ENCODE results near the gene ANKRD11.
A peak's percentile ranks its signal among the peaks of the same experiment; 100 is the strongest.

Gene ANKRD11

DNA sequence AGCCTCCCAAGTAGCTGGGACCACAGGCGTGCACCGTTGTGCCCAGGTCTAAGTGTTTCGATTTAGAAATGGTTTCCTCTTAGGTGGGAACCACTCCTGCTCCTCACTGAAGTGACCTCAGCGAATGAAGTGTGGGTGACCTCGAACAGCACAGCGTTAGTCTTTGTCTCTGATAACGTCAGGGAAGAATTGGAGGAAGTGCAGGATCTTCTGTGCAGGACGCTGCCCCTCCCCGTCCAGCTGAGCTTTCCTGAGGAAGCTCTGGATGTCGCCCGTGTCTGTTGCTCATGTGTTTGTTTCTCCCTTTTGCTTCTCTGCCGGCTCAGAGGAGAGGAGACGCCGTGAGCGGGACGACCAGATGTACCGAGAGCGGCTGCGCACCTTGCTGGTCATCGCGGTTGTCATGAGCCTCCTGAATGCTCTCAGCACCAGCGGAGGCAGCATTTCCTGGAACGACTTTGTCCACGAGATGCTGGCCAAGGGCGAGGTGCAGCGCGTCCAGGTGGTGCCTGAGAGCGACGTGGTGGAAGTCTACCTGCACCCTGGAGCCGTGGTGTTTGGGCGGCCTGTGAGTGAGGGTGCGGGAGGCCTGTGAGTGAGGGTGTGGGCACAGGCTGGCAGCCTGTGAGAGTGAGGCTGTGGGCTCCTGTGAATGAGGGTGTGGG is 33.5 kb upstream of the ANKRD11 start:
- no peaks in the 10 kb centered on the region for H3K9me3 ChIP-seq (ENCODE audit: insufficient read depth, low read depth, low read length)
- no peak overlapping the region for H3K4me3 ChIP-seq (ENCODE audit: low read length)
- H3K4me1 ChIP-seq (ENCODE audit: insufficient read depth, low read length) = no peaks in the 10 kb centered on the region
- H3K36me3 ChIP-seq (ENCODE audit: insufficient read depth, low read depth, low read length) = peaks cover 86% of the 10 kb centered on the region
- no peaks in the 10 kb centered on the region for H3K27me3 ChIP-seq (ENCODE audit: insufficient read depth, low read length)
- no peak overlapping the region for H3K9ac ChIP-seq (ENCODE audit: low read depth, low read length)
- no peak overlapping the region for H3K27ac ChIP-seq (ENCODE audit: low read length)

DNA sequence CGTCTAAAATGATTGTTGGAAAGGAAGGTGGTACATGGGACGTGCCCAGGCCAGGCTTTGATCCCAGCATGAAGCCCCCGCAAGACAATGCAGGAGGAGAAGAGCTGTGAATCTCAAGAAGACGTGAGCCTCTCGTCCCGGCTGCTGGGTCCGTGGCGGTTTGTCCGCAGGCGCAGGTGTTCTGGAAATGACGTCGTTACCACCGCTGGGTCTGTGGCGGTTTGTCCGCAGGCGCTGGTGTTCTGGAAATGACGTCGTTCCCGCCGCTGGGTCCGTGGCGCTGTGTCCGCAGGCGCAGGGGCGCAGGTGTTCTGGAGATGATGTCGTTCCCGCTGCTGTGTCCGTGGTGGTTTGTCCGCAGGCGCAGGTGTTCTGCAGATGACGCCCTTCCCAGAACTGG is 31.9 kb upstream of the ANKRD11 start:
- no peak overlapping the region for H3K27ac ChIP-seq (ENCODE audit: low read length)
- no peaks in the 10 kb centered on the region for H3K9me3 ChIP-seq (ENCODE audit: insufficient read depth, low read depth, low read length)
- H3K4me1 ChIP-seq (ENCODE audit: insufficient read depth, low read length) = no peaks in the 10 kb centered on the region
- peaks cover 89% of the 10 kb centered on the region for H3K36me3 ChIP-seq (ENCODE audit: insufficient read depth, low read depth, low read length)
- H3K27me3 ChIP-seq (ENCODE audit: insufficient read depth, low read length) = no peaks in the 10 kb centered on the region
- H3K4me3 ChIP-seq (ENCODE audit: low read length) = no peak overlapping the region
- H3K9ac ChIP-seq (ENCODE audit: low read depth, low read length) = no peak overlapping the region

GRCh38 chr16:89519881-89520280 is 29.5 kb upstream of the ANKRD11 start:
- Histone ChIP-seq H3K27ac (ENCODE audit: low read length) (no peak overlapping the region), H3K4me3 (ENCODE audit: low read length) (no peak overlapping the region), H3K9ac (ENCODE audit: low read depth, low read length) (no peak overlapping the region), H3K9me3 (ENCODE audit: insufficient read depth, low read depth, low read length) (no peaks in the 10 kb centered on the region), H3K27me3 (ENCODE audit: insufficient read depth, low read length) (no peaks in the 10 kb centered on the region), H3K36me3 (ENCODE audit: insufficient read depth, low read depth, low read length) (peaks cover 80% of the 10 kb centered on the region), H3K4me1 (ENCODE audit: insufficient read depth, low read length) (no peaks in the 10 kb centered on the region)

DNA sequence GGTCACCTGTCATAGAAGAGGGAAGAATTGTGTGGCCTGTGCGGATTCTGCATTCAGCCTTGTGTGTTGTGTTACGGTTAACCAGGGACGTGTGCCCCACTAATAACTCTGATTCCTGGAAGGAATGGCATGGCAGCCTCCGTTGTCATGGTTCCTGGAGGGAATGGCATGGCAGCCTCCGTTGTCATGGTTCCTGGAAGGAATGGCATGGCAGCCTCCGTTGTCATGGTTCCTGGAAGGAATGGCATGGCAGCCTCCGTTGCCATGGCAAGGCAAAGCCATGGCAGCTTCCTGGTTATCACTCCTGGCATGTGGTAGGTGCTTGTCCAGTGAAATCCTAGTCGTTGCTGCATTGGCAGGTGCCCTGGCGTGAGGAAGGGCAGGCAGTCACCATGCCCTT is 26.8 kb upstream of the ANKRD11 start:
- H3K27ac ChIP-seq (ENCODE audit: low read length) = no peak overlapping the region
- H3K4me3 ChIP-seq (ENCODE audit: low read length) = no peak overlapping the region
- no peaks in the 10 kb centered on the region for H3K9me3 ChIP-seq (ENCODE audit: insufficient read depth, low read depth, low read length)
- H3K27me3 ChIP-seq (ENCODE audit: insufficient read depth, low read length) = no peaks in the 10 kb centered on the region
- no peak overlapping the region for H3K9ac ChIP-seq (ENCODE audit: low read depth, low read length)
- no peaks in the 10 kb centered on the region for H3K4me1 ChIP-seq (ENCODE audit: insufficient read depth, low read length)
- H3K36me3 ChIP-seq (ENCODE audit: insufficient read depth, low read depth, low read length) = peaks cover 75% of the 10 kb centered on the region

- no peak overlapping the region for H3K9ac ChIP-seq (ENCODE audit: low read depth, low read length)
- no peaks in the 10 kb centered on the region for H3K9me3 ChIP-seq (ENCODE audit: insufficient read depth, low read depth, low read length)
- H3K36me3 ChIP-seq (ENCODE audit: insufficient read depth, low read depth, low read length) = peaks cover 56% of the 10 kb centered on the region
- no peak overlapping the region for H3K4me3 ChIP-seq (ENCODE audit: low read length)
- H3K4me1 ChIP-seq (ENCODE audit: insufficient read depth, low read length) = no peaks in the 10 kb centered on the region
- no peak overlapping the region for H3K27ac ChIP-seq (ENCODE audit: low read length)
- H3K27me3 ChIP-seq (ENCODE audit: insufficient read depth, low read length) = 0 out of 2 replicates have a peak, but pooled peaks cover under 1% of the 10 kb centered on the region
Observed at GRCh38 chr16:89512453-89512852, 22.1 kb upstream of the ANKRD11 start.

GRCh38 chr16:89511374-89511773 is 21.0 kb upstream of the ANKRD11 start:
- no peak overlapping the region for H3K27ac ChIP-seq (ENCODE audit: low read length)
- H3K4me1 ChIP-seq (ENCODE audit: insufficient read depth, low read length) = no peaks in the 10 kb centered on the region
- H3K4me3 ChIP-seq (ENCODE audit: low read length) = no peak overlapping the region
- peaks cover 47% of the 10 kb centered on the region for H3K36me3 ChIP-seq (ENCODE audit: insufficient read depth, low read depth, low read length)
- H3K27me3 ChIP-seq (ENCODE audit: insufficient read depth, low read length) = peaks cover 8% of the 10 kb centered on the region
- no peak overlapping the region for H3K9ac ChIP-seq (ENCODE audit: low read depth, low read length)
- no peaks in the 10 kb centered on the region for H3K9me3 ChIP-seq (ENCODE audit: insufficient read depth, low read depth, low read length)

- H3K9ac ChIP-seq (ENCODE audit: low read depth, low read length) = no peak overlapping the region
- no peak overlapping the region for H3K4me3 ChIP-seq (ENCODE audit: low read length)
- H3K9me3 ChIP-seq (ENCODE audit: insufficient read depth, low read depth, low read length) = no peaks in the 10 kb centered on the region
- H3K4me1 ChIP-seq (ENCODE audit: insufficient read depth, low read length) = no peaks in the 10 kb centered on the region
- H3K27ac ChIP-seq (ENCODE audit: low read length) = no peak overlapping the region
- peaks cover 40% of the 10 kb centered on the region for H3K36me3 ChIP-seq (ENCODE audit: insufficient read depth, low read depth, low read length)
- peaks cover 14% of the 10 kb centered on the region for H3K27me3 ChIP-seq (ENCODE audit: insufficient read depth, low read length)
Observed at GRCh38 chr16:89510526-89510925, 20.2 kb upstream of the ANKRD11 start.

DNA sequence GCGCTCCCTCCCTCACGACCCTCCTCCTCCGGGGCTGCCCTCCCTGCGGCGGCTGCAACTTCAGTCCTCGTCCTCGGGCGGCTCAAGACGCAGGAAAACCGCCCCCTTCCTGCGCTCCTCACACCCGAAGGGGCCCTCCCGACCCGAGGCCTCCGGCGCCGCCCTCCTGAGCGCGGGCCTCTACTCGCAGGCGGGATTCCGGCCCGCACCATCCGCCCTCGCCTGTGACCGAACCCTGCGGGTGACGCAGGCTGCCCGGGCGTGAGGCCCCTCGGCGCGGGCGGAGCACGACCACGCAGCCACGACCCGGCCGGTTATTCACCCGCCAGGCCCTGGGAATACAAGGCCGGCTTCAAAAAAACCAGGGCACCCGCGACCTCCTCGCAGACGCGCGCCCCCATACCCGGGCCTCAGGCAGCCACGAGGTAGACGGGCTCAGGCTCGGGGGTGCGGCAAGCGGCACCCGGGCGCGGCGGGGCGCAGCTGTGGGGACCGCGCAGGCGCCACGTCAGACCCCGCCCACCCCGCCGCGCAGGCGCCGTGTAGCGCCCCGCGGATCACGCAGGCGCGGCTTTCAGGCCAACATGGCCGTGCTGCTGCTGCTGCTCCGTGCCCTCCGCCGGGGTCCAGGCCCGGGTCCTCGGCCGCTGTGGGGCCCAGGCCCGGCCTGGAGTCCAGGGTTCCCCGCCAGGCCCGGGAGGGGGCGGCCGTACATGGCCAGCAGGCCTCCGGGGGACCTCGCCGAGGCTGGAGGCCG is 17.7 kb upstream of the ANKRD11 start, which contains the start of gene SPG7:
TSS of gene SPG7 (plus strand) at position 570 of the 757 bp plus-strand sequence. CDS start at position 585, 15 bp downstream.
- Histone ChIP-seq H3K9ac (ENCODE audit: low read depth, low read length) (peak within 1 kb of the TSS; percentile 82), H3K27ac (ENCODE audit: low read length) (peak within 1 kb of the TSS; percentile 1), H3K4me1 (ENCODE audit: insufficient read depth, low read length) (no peaks in the 10 kb centered on the region), H3K4me3 (ENCODE audit: low read length) (peak within 1 kb of the TSS; percentile 82), H3K27me3 (ENCODE audit: insufficient read depth, low read length) (peaks cover 14% of the 10 kb centered on the region), H3K36me3 (ENCODE audit: insufficient read depth, low read depth, low read length) (peaks cover 25% of the 10 kb centered on the region), H3K9me3 (ENCODE audit: insufficient read depth, low read depth, low read length) (no peaks in the 10 kb centered on the region)

DNA sequence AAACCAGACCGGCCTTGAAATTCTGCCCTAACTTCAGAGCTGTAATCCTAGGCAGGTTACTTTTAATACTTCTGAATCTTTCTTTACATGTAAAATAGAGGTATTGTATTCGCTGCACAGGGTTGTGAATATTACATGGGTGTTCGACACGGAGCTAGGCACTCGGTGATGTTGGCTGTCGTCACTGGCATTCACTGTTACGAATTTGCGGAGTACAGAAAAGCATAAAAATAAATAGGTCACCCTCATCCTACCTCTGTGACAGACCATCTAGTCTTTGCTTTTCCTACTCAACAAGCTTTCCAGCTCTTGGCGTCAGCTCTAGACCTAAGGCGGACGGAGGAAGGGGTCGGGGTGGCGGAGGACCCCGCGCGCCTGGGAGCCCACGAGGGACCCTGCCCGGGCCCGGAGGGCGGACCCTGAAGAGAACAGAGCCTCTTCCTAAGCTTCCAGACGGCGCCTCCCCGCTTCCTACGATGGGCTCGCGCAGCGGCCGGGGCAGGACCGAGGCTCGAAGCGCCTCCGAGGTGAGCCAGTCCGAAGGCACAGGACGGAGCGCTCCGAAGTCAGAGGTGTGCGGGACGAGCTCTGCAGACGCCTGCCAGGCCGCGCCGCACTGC is 17.0 kb upstream of the ANKRD11 start:
- Histone ChIP-seq H3K4me1 (ENCODE audit: insufficient read depth, low read length) (no peaks in the 10 kb centered on the region), H3K4me3 (ENCODE audit: low read length) (peak overlapping the region; percentile 82), H3K36me3 (ENCODE audit: insufficient read depth, low read depth, low read length) (peaks cover 19% of the 10 kb centered on the region), H3K9ac (ENCODE audit: low read depth, low read length) (peak overlapping the region; percentile 82; the same call in 1 of the 2 replicates), H3K9me3 (ENCODE audit: insufficient read depth, low read depth, low read length) (no peaks in the 10 kb centered on the region), H3K27ac (ENCODE audit: low read length) (peak overlapping the region; percentile 1), H3K27me3 (ENCODE audit: insufficient read depth, low read length) (peaks cover 14% of the 10 kb centered on the region)

GRCh38 chr16:89506791-89507191 is 16.4 kb upstream of the ANKRD11 start:
- Histone ChIP-seq H3K4me3 (ENCODE audit: low read length) (peak overlapping the region; percentile 82), H3K4me1 (ENCODE audit: insufficient read depth, low read length) (no peaks in the 10 kb centered on the region), H3K36me3 (ENCODE audit: insufficient read depth, low read depth, low read length) (peaks cover 16% of the 10 kb centered on the region), H3K9ac (ENCODE audit: low read depth, low read length) (peak overlapping the region; percentile 82; the same call in 1 of the 2 replicates), H3K27me3 (ENCODE audit: insufficient read depth, low read length) (peaks cover 14% of the 10 kb centered on the region), H3K27ac (ENCODE audit: low read length) (no peak overlapping the region), H3K9me3 (ENCODE audit: insufficient read depth, low read depth, low read length) (no peaks in the 10 kb centered on the region)

DNA sequence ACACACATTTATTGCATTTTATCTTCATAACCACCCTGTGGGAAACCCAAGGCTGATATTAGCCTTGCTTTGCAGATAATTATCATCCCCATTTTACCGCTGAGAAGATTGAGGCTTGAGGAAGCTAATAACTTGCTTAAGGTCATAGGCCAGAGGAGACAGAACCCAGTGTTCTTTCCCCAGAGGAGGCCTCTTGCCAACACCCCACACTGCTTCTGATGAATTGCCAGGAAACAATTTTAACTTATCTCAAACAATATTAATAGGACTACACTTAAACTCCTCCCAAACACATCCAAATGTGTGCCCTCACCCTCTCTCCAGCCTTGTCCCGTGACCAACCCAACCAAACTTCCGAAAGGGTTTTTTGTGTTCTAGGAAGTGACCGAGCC is 15.7 kb upstream of the ANKRD11 start:
- Histone ChIP-seq H3K9ac (ENCODE audit: low read depth, low read length) (no peak overlapping the region), H3K4me3 (ENCODE audit: low read length) (no peak overlapping the region), H3K27me3 (ENCODE audit: insufficient read depth, low read length) (peaks cover 14% of the 10 kb centered on the region), H3K36me3 (ENCODE audit: insufficient read depth, low read depth, low read length) (peaks cover 9% of the 10 kb centered on the region), H3K4me1 (ENCODE audit: insufficient read depth, low read length) (no peaks in the 10 kb centered on the region), H3K27ac (ENCODE audit: low read length) (no peak overlapping the region), H3K9me3 (ENCODE audit: insufficient read depth, low read depth, low read length) (no peaks in the 10 kb centered on the region)
